IPS-NIHi7 (cell line): Measurements from ENCODE around the gene CATSPER1.

Experiments used
- DNase-seq: peaks from one replicate; pipeline ENCODE4 v3.0.0; 2012; ENCODE audit warnings: mixed read lengths; ENCODE audit errors: extremely low spot score

Gene CATSPER1

GRCh38 chr11:66026017-66026529 lies at the start of gene CATSPER1:
CATSPER1 (minus strand) TSS chr11:66026479; CDS start chr11:66026379, 100 bp downstream.
- no peak for DNase-seq

GRCh38 chr11:66075273-66075672 lies 49.0 kb upstream of the CATSPER1 start:
- no peak for DNase-seq

- no peak for DNase-seq
Observed at GRCh38 chr11:66073669-66074068, 47.4 kb upstream of the CATSPER1 start.

- no peak for DNase-seq
Observed at GRCh38 chr11:66072518-66072917, 46.2 kb upstream of the CATSPER1 start.

GRCh38 chr11:66072081-66072480 lies 45.8 kb upstream of the CATSPER1 start:
- DNase-seq, result no peak

GRCh38 chr11:66071381-66071801 lies 45.1 kb upstream of the CATSPER1 start:
- DNase-seq, result no peak

GRCh38 chr11:66070604-66071380 lies 44.5 kb upstream of the CATSPER1 start:
- peak; percentile 50 for DNase-seq

GRCh38 chr11:66069715-66070603 lies 43.7 kb upstream of the CATSPER1 start, which contains the start of gene PACS1:
PACS1 (plus strand) TSS chr11:66070272; CDS start chr11:66070487, 215 bp downstream.
- DNase-seq, result peak; percentile 91

- no peak for DNase-seq
Observed at GRCh38 chr11:66068923-66069714, 42.8 kb upstream of the CATSPER1 start.

- DNase-seq, result peak; percentile 90
Observed at GRCh38 chr11:66068154-66068821, 42.0 kb upstream of the CATSPER1 start.

GRCh38 chr11:66067640-66068039 lies 41.4 kb upstream of the CATSPER1 start:
- DNase-seq, result no peak

GRCh38 chr11:66066751-66067150 lies 40.5 kb upstream of the CATSPER1 start:
- DNase-seq, result no peak

GRCh38 chr11:66064571-66064970 lies 38.3 kb upstream of the CATSPER1 start:
- no peak for DNase-seq

- DNase-seq, result no peak
Observed at GRCh38 chr11:66063900-66064299, 37.6 kb upstream of the CATSPER1 start.

- no peak for DNase-seq
Observed at GRCh38 chr11:66062408-66062807, 36.1 kb upstream of the CATSPER1 start.

- no peak for DNase-seq
Observed at GRCh38 chr11:66061268-66061667, 35.0 kb upstream of the CATSPER1 start.

- DNase-seq, result no peak
Observed at GRCh38 chr11:66059966-66060680, 33.8 kb upstream of the CATSPER1 start.

- DNase-seq, result no peak
Observed at GRCh38 chr11:66056501-66056900, 30.2 kb upstream of the CATSPER1 start.

- no peak for DNase-seq
Observed at GRCh38 chr11:66055021-66055420, 28.7 kb upstream of the CATSPER1 start.

GRCh38 chr11:66052664-66052982 lies 26.3 kb upstream of the CATSPER1 start:
- no peak for DNase-seq
